GM18508 (cell line): ENCODE measurements around the gene ANKRD29.
"Not testable (repeated sequence)": the region's sequence is repeated elsewhere in the genome, so short reads cannot be mapped to it uniquely, and the experiment has no call there.

Source experiments
- ATAC-seq: cut with Tn5 transposase; IDR thresholded peaks from one replicate; pipeline ENCODE4 v1.9.1; 2021; ENCODE audit warnings: moderate number of reproducible peaks; ENCODE audit not compliant: insufficient read depth, unreplicated experiment

ANKRD29 gene

DNA sequence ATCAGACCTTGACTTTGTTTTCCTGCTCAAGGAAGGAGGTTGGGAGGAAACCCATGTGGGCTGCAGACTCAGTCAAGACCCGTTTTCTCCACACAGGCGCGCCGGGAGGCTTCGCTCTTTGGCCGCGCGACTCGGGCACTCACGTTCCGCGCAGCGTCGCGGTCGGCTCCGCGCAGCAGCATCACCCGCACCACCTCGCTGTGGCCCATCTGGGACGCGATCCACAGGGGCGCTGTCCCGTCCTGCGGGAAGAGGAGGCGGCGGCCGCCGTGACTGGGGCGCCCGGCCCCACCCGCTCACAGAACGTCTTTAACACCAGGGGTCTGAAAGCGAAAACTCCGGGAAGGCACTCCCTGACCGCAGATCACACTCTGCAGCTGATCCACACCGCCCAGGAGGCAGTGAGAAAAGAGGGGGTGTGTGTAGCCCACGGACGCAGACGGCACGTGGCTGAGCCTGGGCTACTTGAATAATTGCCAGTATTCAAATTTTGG is 43.3 kb downstream of the ANKRD29 start:
- ATAC-seq: no peak

DNA sequence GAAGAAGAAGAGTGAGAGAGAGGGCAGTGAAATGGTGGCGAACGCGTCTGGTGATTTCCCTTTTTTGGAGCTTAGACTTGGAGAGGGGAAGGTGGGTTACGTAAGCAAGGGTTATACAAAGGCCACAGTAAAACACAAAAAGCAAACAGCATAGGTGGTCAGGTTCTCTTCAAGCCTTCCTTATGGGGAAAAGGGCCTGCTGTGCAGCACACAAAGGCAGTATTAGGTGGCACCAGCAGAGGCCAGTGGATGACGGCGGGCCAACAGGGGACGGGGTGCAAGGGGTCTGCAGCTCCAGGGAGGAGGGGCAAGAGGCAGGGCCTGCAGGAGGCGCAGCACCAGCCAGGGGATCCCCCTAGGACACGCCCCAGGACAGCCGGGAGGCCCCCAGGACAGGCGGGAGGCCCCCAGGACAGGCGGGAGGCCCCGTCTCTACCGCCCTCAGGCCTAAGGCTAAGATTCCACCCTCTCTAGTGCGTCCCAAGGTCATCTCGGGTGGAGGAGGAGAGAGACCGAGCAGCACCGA is 43.8 kb downstream of the ANKRD29 start:
- ATAC-seq: no peak

DNA sequence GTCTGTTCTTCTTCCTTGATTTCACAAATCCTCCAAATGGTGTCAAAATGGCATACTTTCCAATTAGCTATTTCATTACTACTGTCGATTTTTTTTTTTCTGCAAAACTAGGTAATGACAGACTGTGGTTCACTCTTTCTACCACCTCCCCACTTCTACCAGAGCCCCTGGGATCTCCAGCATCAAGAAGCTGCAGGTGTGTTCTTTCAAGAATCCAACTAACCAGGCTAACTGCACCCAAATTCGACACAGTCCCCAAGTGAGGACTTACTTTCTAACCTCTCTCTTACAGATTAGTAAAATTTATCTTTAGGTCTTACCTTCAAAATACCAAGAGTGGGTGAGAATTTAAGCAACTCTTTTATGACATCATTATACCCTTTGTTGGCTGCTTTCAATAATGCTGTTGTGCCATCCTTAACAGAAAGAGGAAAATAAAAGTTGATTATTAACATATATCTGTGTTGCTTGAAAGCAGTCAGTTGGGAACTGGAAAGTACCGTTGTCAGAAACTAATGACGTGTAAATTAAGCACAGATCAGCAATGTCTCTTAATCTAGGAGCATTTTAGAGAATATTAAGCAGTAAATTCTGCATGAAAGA is 45.2 kb downstream of the ANKRD29 start:
- ATAC-seq: peak; percentile 60

DNA sequence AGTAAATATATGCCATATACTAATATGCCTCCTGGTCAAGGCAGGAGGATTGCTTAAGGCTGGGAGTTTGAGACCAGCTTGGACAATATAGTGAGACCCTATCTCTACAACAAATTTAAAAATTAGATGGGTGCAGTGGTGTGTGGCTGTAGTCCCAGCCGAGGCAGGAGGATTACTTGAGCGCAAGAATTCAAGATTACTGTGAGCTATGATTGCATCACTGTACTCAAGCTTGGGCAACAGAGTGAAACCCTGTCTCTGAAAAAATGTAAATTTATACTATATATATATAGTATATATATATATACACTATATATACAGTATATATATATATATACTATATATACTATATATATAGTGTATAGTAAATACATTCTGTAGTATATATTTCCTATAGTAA is 46.5 kb downstream of the ANKRD29 start:
- no peak for ATAC-seq

DNA sequence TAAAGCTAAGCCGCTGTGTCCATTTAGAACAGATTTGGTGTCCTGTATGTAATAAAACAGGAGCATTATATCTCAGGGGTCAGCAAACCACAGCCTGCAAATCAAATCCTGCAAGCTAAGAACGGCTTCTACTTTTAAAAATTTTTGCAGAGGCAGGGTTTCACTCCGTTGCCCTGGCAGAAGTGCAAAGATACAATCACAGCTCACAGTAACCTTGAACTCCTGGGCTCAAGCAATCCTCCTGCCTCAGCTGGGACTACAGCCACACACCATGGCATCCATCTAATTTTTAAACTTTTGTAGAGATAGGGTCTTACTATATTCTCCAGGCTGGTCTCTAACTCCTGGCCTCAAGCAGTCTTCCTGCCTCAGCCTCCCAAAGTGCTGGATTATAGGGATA is 47.8 kb downstream of the ANKRD29 start:
- ATAC-seq: no peak

DNA sequence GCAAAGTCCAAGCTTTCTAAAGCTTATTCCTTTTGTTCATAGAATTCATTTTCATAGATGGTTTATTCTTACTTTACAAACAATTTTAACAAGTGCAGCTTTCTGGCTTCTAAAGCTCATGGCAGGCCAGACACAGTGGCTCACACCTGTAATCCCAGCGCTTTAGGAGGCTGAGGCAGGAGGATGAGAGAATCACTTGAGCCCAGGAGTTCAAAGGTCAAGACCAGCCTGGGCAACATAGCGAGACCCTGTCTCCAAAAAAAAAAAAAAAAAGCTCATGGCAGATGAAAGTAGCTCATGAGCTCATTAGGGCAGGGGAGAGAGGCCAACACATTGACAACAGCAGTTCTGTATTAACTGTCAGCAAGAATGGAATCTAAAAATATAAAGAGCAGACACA is 48.3 kb downstream of the ANKRD29 start:
- no peak for ATAC-seq

DNA sequence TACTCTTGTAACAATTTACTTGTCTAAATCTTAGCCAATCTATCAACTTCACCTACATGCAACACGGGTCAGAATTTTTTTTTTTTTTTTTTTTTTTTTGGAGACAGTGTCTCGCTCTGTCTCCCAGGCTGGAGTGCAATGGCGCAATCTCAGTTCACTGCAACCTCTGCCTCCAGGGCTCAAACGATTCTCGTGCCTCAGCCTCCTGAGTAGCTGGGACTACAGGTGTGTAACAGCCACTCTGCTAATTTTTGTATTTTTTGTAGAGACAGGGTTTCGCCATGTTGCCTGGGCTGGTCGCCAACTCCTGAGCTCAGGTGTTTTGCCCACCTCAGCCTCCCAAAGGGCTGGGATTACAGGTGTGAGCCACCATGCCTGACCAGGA is 49.6 kb downstream of the ANKRD29 start:
- ATAC-seq: not testable (repeated sequence)

DNA sequence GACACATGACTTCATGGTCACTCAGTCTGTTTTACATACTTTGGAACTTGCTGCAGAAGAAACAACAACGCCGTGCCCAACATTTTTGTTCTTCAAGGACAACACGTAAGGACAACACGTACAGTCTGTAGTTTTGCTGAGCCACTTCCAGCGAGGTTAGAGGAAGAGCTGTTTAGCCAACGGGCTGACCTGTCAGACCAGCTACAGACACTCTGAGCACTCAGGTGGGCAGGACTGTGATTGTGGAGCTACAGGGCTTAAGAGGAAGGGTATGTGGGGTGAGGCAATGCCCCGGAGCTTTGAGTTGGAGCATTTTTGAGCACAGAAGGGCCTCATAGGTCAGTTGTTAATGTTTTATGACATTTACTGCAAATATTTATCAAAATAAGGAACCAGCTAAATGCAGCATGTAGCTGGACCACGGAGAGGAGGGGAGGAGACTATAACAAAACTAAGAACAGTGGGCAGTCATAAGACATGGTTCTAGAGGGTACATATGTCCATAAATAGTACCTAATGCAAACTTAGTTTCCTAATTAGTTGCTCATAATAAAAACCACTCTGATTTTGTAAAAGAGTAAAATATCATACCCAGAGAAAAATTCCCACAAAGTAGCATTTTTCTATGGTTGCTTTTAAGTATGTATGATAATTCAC is 50.1 kb downstream of the ANKRD29 start:
- ATAC-seq: no peak

DNA sequence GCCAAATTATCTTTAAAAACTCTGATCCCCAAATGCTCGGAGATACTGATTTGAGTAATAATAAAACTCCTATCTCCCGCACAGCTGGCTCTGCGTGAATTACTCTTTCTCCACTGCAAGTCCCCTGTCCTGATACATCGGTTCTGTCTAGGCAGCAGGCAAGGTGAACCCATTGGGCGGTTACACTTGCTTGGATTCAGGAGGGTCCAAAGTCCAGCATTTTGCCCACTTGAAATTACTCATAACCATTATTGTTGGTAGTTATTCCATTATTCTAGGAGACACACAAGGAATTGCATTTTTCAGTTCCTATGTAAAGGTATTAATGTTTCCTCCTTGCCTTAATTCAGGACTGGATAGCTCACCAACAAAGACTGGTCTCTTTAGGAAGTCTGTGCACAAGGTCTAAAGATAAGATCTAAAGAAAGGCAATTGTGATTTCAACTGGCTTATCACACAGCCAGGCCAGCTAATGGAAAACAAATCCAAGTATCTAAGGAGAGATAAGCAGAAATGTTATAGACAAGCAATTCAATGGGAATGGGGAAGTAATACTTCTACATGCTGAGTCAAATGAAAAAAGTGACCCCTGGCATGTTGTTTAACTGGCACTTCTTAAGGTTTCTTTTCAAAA is 53.2 kb downstream of the ANKRD29 start:
- no peak for ATAC-seq

DNA sequence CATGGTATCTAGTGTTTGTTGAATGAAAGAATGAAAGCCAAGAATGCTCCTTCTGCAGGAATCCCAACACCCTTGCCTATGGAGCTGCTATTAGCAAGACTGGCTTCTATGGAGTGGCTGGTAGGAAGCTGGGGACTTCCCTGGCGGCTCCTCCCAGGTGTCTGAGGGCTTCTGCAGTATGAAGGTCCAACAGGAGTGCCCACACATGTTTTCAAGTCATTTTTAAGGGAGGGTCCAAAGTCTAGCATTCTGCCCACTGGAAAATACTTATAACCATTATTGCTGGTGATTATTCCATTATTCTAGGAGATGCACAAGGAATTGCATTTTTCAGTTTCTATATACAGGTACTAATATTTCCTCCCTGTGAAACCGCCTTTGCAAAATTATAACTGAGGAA is 54.5 kb downstream of the ANKRD29 start:
- ATAC-seq: no peak

DNA sequence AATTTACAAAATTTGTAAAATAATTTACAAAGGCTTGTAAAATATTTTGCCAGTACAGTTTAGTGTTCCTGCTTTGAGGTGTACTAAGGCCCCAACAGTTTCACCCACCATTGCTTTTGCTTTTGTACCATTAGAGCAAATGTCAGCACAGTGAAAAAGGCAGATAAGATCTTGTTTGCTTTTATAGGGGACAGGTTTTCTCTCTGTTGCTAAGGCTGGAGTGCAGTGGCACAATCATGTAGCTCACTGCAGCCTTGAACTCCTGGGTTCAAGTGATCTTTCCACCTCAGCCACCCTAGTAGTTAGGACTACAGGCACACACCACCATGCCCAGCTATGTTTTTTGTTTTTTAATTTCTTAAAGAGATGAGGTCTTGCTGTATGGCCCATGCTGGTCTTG is 56.8 kb downstream of the ANKRD29 start:
- ATAC-seq: no peak

DNA sequence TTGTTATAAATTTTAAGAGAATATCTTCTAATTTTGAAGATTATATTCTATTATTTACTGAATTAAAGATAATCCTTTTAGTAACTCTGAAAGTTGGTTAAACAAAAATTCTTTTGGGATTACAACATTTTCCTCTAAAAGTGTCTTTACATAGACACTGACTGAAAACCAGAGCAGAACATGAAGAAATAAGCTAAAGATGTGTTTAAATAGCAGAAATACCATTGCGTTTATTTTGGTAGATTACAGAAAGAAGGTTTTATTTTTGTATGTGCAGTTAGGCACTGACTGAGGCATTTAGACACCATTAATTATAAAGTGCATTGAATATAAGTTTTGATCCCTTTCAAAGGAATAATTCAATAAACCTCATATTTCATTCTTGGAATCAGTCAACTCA is 62.9 kb downstream of the ANKRD29 start:
- ATAC-seq: no peak

DNA sequence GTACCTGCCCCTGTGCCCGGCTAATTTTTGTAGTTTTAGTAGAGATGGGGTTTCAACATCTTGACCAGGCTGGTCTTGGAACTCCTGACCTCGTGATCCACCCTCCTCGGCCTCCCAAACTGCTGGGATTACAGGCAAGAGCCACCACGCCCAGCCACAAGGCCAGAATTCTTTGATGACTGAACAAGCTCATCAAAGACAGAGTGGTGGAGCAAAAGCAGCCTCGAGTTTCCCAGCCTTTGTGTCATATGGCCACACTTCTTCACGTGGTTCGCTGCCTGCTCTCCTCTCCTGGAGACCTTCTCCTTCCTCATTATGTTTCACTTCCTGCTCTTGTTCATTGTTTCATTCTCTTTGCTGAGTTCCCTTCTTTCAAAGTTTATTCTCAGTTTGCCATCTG is 66.5 kb downstream of the ANKRD29 start:
- ATAC-seq: no peak

DNA sequence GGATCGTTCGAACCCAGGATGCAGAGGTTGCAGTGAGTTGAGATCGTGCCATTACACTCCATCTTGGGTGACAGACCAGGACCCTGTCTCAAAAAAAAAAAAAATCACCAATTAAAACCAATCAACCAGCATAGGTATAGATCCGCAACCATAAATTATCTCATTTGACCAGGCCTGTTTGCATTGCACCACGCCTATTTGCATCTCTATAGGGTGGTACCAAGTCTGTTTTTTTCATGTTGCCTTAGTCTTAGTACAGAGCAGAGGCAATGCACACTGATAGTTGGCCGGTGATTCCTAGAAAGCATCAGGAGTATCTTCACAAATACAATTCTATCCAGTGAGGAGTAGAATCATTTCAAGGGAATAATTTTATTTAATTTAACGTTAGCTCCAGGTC is 67.1 kb downstream of the ANKRD29 start:
- ATAC-seq: no peak

DNA sequence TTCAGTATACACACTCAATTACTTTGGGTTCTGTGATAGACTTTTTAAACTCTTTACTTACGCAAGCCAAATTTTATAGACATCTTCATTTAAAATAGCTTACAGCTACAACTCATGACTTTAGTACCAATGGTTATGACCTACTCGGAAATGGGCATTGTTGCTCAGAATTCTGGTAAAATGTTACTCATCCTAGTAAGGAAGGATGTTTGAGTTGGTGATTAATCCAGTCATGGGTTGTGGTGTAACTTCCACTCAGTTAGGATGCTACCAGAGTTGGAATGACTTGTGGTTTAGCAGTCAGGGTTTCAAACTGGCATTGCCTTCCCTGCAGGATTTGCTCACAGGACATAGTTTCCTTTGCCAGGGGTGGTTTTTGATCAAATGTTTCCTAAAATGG is 69.0 kb downstream of the ANKRD29 start:
- ATAC-seq: no peak

DNA sequence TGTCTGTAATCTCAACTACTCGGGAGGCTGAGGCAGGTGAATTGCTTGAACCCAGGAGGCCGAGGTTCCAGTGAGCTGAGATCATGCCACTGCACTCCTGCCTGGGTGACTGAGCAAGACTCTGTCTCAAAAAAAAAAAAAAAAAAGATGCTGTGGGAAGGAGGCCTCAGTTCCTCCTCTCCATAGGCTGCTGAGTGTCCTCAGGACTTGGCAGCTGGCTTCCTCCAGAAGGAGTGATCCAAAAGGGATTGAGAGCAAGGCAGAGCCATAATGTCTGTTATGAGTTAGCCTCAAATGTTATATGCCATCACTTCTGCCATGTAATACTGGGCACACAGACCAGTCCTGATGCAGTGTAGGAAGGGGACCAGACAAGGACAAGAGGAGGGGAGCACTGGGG is 69.8 kb downstream of the ANKRD29 start:
- no peak for ATAC-seq

DNA sequence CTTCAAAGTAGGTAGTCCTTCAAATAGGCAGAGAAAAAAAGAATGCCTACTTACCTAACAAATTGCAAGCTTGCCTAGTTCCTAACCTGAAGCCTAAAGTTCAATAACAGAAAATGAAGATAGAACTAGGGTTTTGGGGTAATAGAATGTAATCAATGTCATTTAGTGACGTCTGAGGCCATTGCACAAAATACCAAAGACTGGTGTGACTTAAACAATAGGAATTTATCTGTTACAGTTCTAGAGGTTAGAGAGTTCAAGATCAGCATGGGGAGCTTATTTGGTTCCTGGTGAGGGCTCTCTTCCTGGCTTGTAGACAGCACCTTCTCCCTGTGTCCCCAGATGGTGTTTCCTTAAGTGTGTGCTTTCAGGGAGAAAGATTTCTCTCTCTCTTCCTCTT is 71.7 kb downstream of the ANKRD29 start:
- no peak for ATAC-seq

DNA sequence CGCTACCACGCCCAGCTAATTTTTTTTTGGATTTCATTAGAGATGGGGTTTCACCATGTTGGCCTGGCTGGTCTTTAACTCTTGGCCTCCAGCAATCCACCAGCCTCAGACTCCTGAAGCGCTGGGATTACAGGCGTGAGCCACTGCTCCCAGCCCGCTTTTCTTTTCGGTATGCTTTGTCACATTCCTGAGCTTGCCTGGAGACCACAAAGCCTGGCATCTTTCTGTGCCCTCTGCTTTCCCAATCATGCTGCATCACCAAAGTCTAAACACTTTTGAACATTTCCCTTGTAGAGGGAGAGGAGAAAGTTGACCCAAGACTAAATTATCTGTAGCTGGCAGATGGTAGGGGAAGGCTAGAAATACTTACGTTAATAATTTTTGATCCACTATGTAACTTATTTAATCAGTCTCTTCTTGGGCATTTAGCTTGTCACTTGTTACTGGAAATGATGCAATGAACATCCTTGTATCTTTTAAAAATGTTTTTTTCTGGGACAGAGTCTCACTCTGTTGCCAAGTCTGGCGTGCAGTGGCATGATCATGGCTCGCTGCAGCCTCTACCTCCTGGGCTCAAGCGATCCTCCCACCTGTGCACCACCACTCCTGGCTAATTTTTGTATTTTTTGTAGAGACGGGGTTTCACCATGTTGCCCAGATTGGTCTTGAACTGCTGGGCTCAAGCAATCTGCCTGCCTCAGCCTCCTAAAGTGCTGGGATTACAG is 73.7 kb downstream of the ANKRD29 start:
- ATAC-seq: no peak

DNA sequence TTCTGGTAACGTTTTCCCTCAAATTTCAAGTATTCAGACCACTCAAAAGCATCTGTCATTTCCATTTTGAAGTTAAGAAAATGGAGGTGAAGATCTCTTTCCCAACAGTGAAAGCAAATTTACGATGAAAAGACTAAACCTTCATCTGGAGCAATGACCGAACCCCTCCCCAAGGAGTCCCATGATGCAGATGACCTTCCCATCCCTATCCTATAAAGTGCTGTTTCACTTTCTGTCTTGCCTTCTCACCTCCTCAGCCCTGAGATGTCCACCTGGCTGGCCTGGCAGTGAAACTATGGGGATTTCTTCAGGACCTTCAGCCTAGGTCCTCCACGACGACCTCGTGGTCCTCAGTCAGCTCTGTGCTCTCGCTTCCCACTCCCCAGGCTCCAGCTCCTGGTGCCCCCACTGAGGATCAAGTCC is 75.5 kb downstream of the ANKRD29 start:
- ATAC-seq: no peak

DNA sequence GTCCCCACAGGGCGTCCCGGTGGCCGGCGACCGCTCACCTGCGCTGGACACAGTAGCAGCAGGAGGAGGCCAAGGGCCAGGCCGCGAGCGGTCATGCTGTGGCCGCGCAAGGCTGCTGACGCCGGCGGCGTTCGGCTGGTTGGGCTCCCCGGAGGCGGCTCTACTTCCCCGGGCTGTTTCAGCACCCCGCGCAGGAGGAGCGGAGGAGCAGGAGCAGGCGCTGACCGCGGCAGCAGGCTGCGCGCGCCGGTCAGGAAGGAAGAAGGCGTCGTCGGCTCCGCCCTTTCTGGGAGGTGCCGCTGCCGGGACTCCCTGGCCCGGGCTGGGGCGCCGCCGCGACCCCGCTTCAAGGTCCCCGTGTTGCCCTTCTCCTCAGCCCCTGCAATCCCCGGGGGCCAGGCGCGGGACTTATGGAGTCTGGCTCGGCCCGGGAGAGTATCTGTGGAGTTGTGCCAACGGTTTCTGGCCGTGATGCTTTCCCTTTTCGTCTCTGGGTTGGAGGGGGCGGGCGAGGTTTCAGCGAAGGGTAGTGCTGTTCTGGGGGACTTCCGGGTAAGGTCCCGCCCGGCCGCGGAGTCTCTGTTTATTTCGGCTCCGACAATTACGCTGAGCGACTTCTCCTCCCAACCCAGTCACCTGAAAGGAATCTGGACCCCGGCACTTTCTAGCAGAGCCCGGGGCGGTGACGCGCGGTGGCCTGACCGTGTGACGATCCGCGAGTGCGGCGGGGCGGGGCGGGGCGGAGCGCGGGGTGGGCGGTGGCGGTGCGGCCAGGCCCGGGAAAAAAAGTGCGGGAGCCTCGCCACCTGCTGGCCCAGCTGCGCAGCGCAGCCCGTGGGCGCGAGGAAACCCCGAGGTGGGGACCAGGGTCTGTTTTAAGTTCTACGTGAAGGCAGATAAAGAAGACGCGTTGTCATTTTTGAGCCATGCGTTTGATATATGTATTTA is 76.2 kb downstream of the ANKRD29 start, which contains the start of gene NPC1:
Gene NPC1, minus strand, starts transcription at position 258 of the 948 bp plus-strand sequence. Its CDS starts 163 bp downstream, at position 95.
- ATAC-seq: peak; percentile 62
